Bone marrow (tissue), 2 donors: ENCODE data around the gene SLC30A3.

ENCODE experiments used
- DNase-seq, 2 donors: peaks; one replicate each; lab custom pipeline; 2025; lab: John Stamatoyannopoulos, UW

SLC30A3 gene

GRCh38 chr2:27233341-27233740 is 29.5 kb downstream of the SLC30A3 start:
- DNase-seq, result no peak

DNA sequence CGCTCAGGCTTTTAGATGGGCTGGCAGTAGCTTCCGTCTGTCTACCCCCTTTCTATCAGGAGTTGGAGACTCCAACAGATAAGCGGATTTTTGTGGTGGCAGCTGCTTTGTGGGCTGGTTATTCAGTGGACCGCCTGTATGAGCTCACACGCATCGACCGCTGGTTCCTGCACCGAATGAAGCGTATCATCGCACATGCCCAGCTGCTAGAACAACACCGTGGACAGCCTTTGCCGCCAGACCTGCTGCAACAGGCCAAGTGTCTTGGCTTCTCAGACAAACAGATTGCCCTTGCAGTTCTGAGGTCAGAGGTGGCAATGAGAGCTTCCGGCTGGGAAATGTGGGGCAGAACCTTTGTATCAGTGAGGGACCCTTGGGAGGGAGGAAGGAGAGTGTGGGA is 30.9 kb downstream of the SLC30A3 start:
- DNase-seq, result no peak

DNA sequence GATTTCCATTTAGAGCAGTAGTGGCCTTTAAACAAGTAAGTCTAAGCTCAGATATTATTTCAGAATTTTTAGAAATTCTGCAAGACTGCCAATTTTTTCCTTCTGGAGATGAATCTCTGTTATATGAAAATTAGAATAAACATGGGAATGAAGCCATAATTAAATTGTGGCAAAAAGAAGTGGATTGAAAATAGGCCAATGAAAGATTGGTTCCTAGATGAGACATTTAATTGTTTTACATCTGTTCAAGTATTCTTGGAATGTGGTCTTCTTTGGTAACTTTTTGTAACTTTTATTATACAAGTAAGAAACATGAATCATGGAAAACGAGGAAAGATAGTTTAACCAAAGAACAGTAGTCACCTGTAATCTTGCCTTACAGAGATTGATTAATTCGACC is 35.3 kb downstream of the SLC30A3 start:
- no peak for DNase-seq

GRCh38 chr2:27225526-27225925 is 37.3 kb downstream of the SLC30A3 start:
- DNase-seq, result no peak

DNA sequence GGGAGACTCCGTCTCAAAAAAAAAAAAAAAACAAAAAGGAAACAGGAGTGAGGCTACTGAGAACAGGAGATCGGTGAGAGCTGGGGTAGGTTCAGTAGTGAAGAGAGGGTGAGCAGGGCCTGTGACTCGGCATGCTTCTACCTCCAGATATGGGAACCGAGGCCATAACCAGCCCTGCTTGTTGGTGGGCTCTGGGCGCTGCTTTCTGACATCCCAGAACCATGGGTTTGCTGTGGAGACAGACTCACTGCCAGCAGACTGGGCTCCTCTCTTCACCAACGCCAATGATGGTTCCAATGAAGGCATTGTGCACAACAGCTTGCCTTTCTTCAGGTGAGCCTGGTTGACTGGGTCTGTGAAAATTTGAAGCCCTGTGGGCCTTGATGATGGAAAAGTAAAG is 39.4 kb downstream of the SLC30A3 start:
- DNase-seq, result no peak

DNA sequence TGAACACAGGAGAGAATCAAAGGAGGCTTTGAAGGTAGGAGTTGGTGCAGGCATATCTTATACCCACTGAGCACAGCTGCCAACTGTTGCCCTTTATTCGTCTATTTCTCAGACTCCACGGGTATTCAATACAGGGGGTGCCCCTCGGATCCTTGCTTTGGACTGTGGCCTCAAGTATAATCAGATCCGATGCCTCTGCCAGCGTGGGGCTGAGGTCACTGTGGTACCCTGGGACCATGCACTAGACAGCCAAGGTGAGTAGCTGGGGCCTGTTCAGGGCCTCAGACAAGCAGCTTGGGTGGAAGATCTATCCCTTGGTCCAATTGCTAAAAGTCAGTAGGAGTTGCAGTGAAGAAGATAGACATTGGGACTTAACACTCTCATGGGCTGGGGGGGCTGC is 40.4 kb downstream of the SLC30A3 start:
- DNase-seq, result no peak

GRCh38 chr2:27221166-27221565 is 41.7 kb downstream of the SLC30A3 start:
- DNase-seq, result no peak

DNA sequence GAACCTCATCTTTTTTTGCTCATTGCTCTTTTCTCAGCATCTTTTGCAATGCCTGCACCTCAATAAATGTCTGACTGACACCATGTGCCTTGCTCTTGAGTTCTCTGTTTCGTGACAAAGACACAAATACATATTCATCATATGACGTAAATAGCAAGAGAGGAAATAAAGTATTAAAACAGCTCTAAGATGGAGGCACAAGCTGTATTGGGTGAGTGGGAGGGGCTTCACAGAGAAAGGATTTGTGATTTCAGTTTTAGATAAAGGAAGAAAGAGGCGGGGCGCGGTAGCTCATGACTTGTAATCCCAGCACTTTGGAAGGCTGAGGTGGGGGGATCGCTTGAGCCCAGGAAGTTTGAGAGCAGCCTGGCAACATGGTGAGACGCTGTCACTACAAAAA is 42.8 kb downstream of the SLC30A3 start:
- no peak for DNase-seq

GRCh38 chr2:27219091-27219490 is 43.8 kb downstream of the SLC30A3 start:
- DNase-seq, result no peak

DNA sequence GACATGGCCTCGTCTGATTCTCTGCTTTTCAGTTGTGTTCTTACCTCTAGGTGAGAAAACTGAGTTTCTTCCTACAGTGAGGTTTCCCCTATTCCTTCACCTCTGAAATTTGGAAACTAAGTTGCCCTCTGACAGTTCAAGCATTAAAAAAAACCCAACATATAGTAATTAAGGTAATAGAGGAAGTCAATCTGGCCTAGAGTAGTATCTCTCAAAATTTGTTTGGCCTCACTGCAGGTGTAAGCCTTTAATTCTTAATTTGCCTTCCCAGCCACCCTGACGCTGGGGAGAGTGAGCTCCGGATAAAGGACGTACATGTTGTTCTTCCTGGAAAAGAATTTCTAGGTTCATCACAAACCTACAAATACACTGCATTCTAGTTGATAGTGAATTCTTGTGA is 44.2 kb downstream of the SLC30A3 start:
- no peak for DNase-seq

DNA sequence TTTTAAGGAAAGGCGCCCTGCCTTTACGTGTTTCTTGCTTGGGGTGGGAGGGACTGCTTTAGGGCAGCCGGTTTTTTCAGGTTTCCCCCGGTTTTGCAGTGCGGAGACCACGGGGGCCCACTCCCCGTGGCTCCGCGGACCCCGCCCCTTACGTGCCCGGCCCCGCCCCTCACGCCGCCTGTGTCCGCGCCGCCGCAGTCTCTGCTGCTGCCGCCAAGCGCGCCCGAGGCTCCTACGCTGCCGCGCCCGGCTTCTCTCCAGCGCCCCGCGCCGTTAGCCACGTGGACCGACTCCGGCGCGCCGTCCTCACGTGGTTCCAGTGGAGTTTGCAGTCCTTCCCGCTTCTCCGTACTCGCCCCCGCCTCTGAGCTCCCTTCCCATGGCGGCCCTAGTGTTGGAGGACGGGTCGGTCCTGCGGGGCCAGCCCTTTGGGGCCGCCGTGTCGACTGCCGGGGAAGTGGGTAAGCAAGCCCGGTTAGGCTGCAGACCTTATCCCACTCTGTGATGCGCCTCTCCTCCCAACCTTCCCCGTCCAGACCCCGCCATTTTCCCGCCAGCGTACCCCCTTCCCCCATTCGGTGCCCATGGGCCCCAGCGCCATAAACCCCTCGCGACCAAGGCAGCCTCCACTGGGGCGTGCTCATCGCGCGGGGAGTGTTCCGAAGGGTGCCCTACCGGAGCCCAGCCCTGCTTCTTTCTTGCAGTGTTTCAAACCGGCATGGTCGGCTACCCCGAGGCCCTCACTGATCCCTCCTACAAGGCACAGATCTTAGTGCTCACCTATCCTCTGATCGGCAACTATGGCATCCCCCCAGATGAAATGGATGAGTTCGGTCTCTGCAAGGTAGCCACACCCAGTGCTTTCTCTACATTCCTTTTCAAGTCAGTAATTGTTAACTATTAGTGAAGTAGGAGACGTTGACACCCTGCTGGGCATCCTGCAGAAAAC is 45.4 kb downstream of the SLC30A3 start, which contains the start of gene CAD:
TSS of gene CAD (plus strand) at position 197 of the 949 bp plus-strand sequence. CDS start at position 380, 183 bp downstream.
- DNase-seq, result peak; percentile 47 to 72

GRCh38 chr2:27216416-27217137 is 46.3 kb downstream of the SLC30A3 start:
- DNase-seq, result no peak

DNA sequence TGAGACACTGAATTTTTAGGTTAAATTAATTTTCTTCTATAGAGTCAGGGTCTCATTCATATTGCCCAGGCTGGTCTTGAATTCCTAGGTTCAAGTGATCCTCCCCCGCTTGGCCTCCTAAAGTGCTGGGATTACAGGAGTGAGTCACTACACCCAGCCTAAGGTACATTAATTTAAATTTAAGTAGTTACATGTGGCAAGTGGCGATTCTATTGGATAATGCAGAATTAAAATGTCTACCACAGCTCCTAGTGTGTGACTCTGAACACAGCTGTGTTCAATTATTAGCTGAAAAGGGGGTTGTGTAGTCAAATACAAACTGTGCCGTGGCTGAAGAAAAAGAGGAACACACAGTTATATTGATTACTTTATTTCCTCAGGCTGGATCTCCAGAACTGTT is 47.9 kb downstream of the SLC30A3 start:
- DNase-seq, result no peak

- DNase-seq, result peak in 1 of 2 donors; percentile 24
Observed at GRCh38 chr2:27212626-27213471, 50.0 kb downstream of the SLC30A3 start.

GRCh38 chr2:27211943-27212625 is 50.8 kb downstream of the SLC30A3 start, which contains the start of the genes ATRAID and SLC5A6:
Gene ATRAID (plus strand): TSS chr2:27212041. CDS start chr2:27212369, 328 bp downstream.
Gene SLC5A6 (minus strand): TSS chr2:27212268. CDS start chr2:27207650, 4,618 bp downstream.
- DNase-seq, result peak; percentile 67 to 84

GRCh38 chr2:27211241-27211942 is 51.5 kb downstream of the SLC30A3 start:
- DNase-seq, result no peak

- DNase-seq, result no peak
Observed at GRCh38 chr2:27209621-27210401, 53.0 kb downstream of the SLC30A3 start.

DNA sequence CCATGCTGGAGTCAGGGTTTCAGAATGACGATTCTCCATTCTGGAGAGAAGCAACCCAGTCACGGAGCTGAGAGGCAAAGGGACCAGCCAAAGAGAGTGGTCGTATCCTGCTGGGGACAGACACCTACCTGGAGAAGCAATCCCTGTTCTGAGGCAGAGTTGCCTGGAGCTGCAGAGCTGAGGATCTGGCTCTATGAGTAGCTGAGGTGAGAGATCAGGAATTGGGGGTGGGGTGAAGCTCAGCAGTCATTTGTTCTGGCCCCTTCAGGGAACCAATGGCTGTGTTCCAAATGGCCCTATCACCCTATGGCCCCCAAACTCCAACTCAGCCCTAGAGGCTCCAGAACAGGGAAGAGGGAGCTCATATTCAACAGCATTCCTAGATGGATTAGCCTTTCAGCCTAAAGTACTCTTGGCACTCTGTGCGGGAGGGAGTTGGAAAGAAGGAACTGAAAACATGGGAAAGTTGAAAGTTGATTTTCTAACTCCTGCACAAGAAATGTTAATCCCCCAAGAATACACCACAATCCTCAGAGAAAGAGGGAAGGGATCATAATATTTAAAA is 54.3 kb downstream of the SLC30A3 start:
- no peak for DNase-seq

GRCh38 chr2:27206346-27206745 is 56.5 kb downstream of the SLC30A3 start:
- DNase-seq, result no peak
